HepG2 (cell line): ENCODE measurements around the gene SBK2. TPM values are rescaled to one million over a fixed set of nuclear protein-coding genes. Genes with fewer than 3 reads are reported as not detected.

Experiments
- ARID2 ChIP-seq: sonication (generic); formaldehyde crosslinking; IDR thresholded peaks from 2 replicates; pipeline ENCODE4 v1.8.1; 2022; ENCODE audit warnings: mild to moderate bottlenecking, missing genetic modification reagents, borderline replicate concordance
- ASH2L ChIP-seq: fragments of 300-600, 200-600 bp; sonication (generic); IDR thresholded peaks from 2 replicates; pipeline ENCODE4 v1.7.0; 2017; ENCODE audit warnings: low read depth, mild to moderate bottlenecking, moderate library complexity, mixed read lengths, low read length; ENCODE audit not compliant: insufficient read length
- ATF7 ChIP-seq, 2 experiments: fragments of 450-650 bp in 1 of 2; sonication (generic) in 1 of 2; formaldehyde crosslinking in 1 of 2; IDR thresholded peaks; 2 replicates each; pipeline versions ENCODE4 v1.4.0 to v1.6.1; 2016 to 2020; ENCODE audit warnings: antibody characterized with exemption in 1 of 2, mild to moderate bottlenecking in 1 of 2, missing genetic modification reagents in 1 of 2
- CREM ChIP-seq, 2 experiments: sonication (generic) in 1 of 2; formaldehyde crosslinking in 1 of 2; IDR thresholded peaks; 2 replicates each; pipeline versions ENCODE4 v1.4.0 to v1.6.1; 2016 to 2020; ENCODE audit warnings: antibody characterized with exemption in 1 of 2, mild to moderate bottlenecking in 1 of 2, missing genetic modification reagents in 1 of 2
- ETV5 ChIP-seq: IDR thresholded peaks from 2 replicates; pipeline ENCODE4 v1.6.1; 2018; ENCODE audit warnings: missing biosample characterization, missing genetic modification reagents, inconsistent platforms, borderline replicate concordance
- FLYWCH1 ChIP-seq: sonication (generic); formaldehyde crosslinking; IDR thresholded peaks from 2 replicates; pipeline ENCODE4 v1.8.1; 2023; ENCODE audit warnings: mild to moderate bottlenecking, missing genetic modification reagents
- RBAK ChIP-seq: sonication (generic); formaldehyde crosslinking; IDR thresholded peaks from 2 replicates; pipeline ENCODE4 v1.5.1; 2020; ENCODE audit warnings: mild to moderate bottlenecking, missing genetic modification reagents
- RBFOX2 ChIP-seq: fragments of 200-400 bp; formaldehyde crosslinking; IDR thresholded peaks from 2 replicates; pipeline ENCODE4 v1.6.1; 2017; ENCODE audit warnings: low read depth, mild to moderate bottlenecking, low read length
- RFX3 ChIP-seq: IDR thresholded peaks from 2 replicates; pipeline ENCODE4 v1.6.1; 2016; ENCODE audit warnings: missing biosample characterization, missing genetic modification reagents
- RXRA ChIP-seq: sonication (generic); formaldehyde crosslinking; IDR thresholded peaks from 2 replicates; pipeline ENCODE4 v1.5.1; 2020; ENCODE audit warnings: missing genetic modification reagents
- SNAI1 ChIP-seq: sonication (generic); formaldehyde crosslinking; IDR thresholded peaks from 2 replicates; pipeline ENCODE4 v1.5.0; 2020; ENCODE audit warnings: mild to moderate bottlenecking, missing genetic modification reagents, borderline replicate concordance
- TOE1 ChIP-seq: sonication (generic); formaldehyde crosslinking; IDR thresholded peaks from 2 replicates; pipeline ENCODE4 v1.4.0; 2020; ENCODE audit warnings: mild to moderate bottlenecking, missing genetic modification reagents
- ZNF383 ChIP-seq: sonication (generic); formaldehyde crosslinking; IDR thresholded peaks from 2 replicates; pipeline ENCODE4 v1.4.0; 2020; ENCODE audit warnings: missing genetic modification reagents, mild to moderate bottlenecking, borderline replicate concordance
- ZNF430 ChIP-seq: sonication (generic); formaldehyde crosslinking; IDR thresholded peaks from 2 replicates; pipeline ENCODE4 v1.9.0; 2021; ENCODE audit warnings: mild to moderate bottlenecking, missing genetic modification reagents
- ZNF451 ChIP-seq: sonication (generic); formaldehyde crosslinking; IDR thresholded peaks from 2 replicates; pipeline ENCODE4 v1.5.0; 2020; ENCODE audit warnings: mild to moderate bottlenecking, missing genetic modification reagents
- ZNF678 ChIP-seq: sonication (generic); formaldehyde crosslinking; IDR thresholded peaks from 2 replicates; pipeline ENCODE4 v1.4.0; 2020; ENCODE audit warnings: mild to moderate bottlenecking, missing genetic modification reagents
- polyA plus RNA-seq, 8 experiments: library from polyadenylated mRNA; depleted of rRNA in 3 of 8; stranded (reverse) in 7 of 8; unstranded in 1 of 8; fragments of >200 nt; fragmentation: Illumina TruSeq in 4 of 8; extraction: Trizol in 4 of 8; gene quantifications; 2 replicates each; pipeline versions ENCODE4 v1.2.1 to v1.2.3, GENCODE V29; 2011 to 2016; ENCODE audit warnings: low read depth in 4 of 8, missing spikeins in 1 of 8, mixed read lengths in 1 of 8; ENCODE audit not compliant: insufficient read depth in 1 of 8
- total RNA-seq, 5 experiments: library from RNA; depleted of rRNA; stranded (reverse); fragments of >200 nt; fragmentation: Illumina TruSeq; extraction: Trizol; gene quantifications; 2 replicates each; pipeline ENCODE4 v1.2.3, GENCODE V29; 2016; ENCODE audit warnings: low read depth in 1 of 5
- TF ChIP-seq, protein P1 (sequence below): IDR thresholded peaks from 2 replicates; pipeline ENCODE4 v1.6.1; 2016; ENCODE audit warnings: mild to moderate bottlenecking
- TF ChIP-seq, protein P2 (sequence below): IDR thresholded peaks from 2 replicates; pipeline ENCODE4 v1.6.1; 2018; ENCODE audit warnings: missing genetic modification reagents, mild to moderate bottlenecking, missing compliant biosample characterization
- TF ChIP-seq, protein P3 (sequence below): sonication (generic); formaldehyde crosslinking; conservative IDR thresholded peaks from 2 replicates; pipeline ENCODE4 v1.8.1; 2023; ENCODE audit warnings: missing genetic modification reagents

Gene SBK2
- total and polyA plus RNA-seq, 2 of the 13 experiments (the other 11 are each of a cell fraction or from before 2014, with no cell fraction given), result 0.24 TPM; not detected in 1

DNA sequence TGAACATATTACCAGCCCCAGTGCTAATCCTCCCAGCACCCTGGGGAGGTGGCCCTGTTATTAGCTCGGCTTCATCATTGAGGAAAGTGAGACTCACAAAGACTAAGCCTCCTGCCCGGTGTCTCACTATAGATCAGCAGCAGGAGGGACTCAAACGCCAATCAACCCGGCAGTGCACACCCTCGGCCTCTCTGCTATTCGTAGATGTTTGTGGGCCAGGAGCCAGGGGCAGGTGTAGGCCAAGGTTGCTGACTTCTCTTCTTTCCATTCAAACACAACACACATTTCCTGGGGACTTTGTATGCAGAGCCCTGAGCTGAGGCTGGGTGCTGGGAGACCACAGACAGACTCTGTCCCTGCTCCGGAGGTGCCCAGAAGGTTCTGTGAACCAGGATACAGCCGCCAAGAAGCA is 17.8 kb upstream of the SBK2 start (continued):
- TF ChIP-seq ETV5 (CRISPR knock-in tag), result 0 out of 2 replicates have a peak, but pooled peaks have one; percentile 13
- TF ChIP-seq ZNF678 (CRISPR knock-in tag), result no peak
- TF ChIP-seq, protein P1, sequence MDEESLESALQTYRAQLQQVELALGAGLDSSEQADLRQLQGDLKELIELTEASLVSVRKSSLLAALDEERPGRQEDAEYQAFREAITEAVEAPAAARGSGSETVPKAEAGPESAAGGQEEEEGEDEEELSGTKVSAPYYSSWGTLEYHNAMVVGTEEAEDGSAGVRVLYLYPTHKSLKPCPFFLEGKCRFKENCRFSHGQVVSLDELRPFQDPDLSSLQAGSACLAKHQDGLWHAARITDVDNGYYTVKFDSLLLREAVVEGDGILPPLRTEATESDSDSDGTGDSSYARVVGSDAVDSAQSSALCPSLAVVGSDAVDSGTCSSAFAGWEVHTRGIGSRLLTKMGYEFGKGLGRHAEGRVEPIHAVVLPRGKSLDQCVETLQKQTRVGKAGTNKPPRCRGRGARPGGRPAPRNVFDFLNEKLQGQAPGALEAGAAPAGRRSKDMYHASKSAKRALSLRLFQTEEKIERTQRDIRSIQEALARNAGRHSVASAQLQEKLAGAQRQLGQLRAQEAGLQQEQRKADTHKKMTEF (CRISPR knock-in tag), result no peak
- 0 out of 2 replicates have a peak, but pooled peaks have one; percentile 18 for TF ChIP-seq RXRA (CRISPR knock-in tag)
- TF ChIP-seq SNAI1 (CRISPR knock-in tag), result no peak
- no peak for TF ChIP-seq TOE1
- TF ChIP-seq ZNF430, result no peak
- TF ChIP-seq ZNF451 (CRISPR knock-in tag), result no peak
- no peak for TF ChIP-seq FLYWCH1 (CRISPR knock-in tag)
- TF ChIP-seq ATF7 (IDR thresholded peaks at IDR 0.05), result no peak
- TF ChIP-seq ATF7 (CRISPR knock-in tag; IDR thresholded peaks at IDR 0.05), result no peak
- TF ChIP-seq, protein P2, sequence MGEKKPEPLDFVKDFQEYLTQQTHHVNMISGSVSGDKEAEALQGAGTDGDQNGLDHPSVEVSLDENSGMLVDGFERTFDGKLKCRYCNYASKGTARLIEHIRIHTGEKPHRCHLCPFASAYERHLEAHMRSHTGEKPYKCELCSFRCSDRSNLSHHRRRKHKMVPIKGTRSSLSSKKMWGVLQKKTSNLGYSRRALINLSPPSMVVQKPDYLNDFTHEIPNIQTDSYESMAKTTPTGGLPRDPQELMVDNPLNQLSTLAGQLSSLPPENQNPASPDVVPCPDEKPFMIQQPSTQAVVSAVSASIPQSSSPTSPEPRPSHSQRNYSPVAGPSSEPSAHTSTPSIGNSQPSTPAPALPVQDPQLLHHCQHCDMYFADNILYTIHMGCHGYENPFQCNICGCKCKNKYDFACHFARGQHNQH (CRISPR knock-in tag), result peak; percentile 52
- no peak for TF ChIP-seq RBAK
- TF ChIP-seq, protein P3, sequence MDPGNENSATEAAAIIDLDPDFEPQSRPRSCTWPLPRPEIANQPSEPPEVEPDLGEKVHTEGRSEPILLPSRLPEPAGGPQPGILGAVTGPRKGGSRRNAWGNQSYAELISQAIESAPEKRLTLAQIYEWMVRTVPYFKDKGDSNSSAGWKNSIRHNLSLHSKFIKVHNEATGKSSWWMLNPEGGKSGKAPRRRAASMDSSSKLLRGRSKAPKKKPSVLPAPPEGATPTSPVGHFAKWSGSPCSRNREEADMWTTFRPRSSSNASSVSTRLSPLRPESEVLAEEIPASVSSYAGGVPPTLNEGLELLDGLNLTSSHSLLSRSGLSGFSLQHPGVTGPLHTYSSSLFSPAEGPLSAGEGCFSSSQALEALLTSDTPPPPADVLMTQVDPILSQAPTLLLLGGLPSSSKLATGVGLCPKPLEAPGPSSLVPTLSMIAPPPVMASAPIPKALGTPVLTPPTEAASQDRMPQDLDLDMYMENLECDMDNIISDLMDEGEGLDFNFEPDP (CRISPR knock-in tag), result no peak
- TF ChIP-seq CREM (IDR thresholded peaks at IDR 0.05), result no peak
- no peak for TF ChIP-seq CREM (CRISPR knock-in tag; IDR thresholded peaks at IDR 0.05)
- TF ChIP-seq ARID2 (CRISPR knock-in tag), result no peak
- TF ChIP-seq RFX3 (CRISPR knock-in tag), result no peak
- no peak for TF ChIP-seq ASH2L
- TF ChIP-seq ZNF383 (CRISPR knock-in tag), result no peak
- TF ChIP-seq RBFOX2, result no peak
